WTC11 (cell line): ENCODE data around the gene AFAP1L2. TPM values are rescaled to one million over a fixed set of nuclear protein-coding genes. Genes with fewer than 3 reads are reported as not detected.

Source experiments
- ATAC-seq: fragments of 200-7000 bp; cut with Tn5 transposase; 2 replicates; pipeline ENCODE4 v1.10.0; 2021; ENCODE audit warnings: mild to moderate bottlenecking, moderate library complexity
- CTCF ChIA-PET: fragments of 300-600 bp; sonication (Branson Sonifier 250); formaldehyde crosslinking; loops from one replicate; lab custom pipeline; 2021; ENCODE audit warnings: antibody characterized with exemption; lab: Charles Lee
- POLR2A ChIA-PET: fragments of 350-600 bp; sonication (Branson Sonifier 250); formaldehyde crosslinking; loops from one replicate; lab custom pipeline; 2021; ENCODE audit warnings: antibody characterized with exemption; lab: Charles Lee
- DNase-seq: peaks from one replicate; pipeline ENCODE4 v3.0.0; 2021; ENCODE audit warnings: low spot score
- H3K27ac Mint-ChIP-seq: 2 replicates; pipeline ENCODE4 v1.8.0; 2021; ENCODE audit warnings: mixed read lengths
- H3K27me3 Mint-ChIP-seq: 2 replicates; pipeline ENCODE4 v1.8.0; 2021; ENCODE audit warnings: low read depth, mild to moderate bottlenecking, moderate library complexity, mixed read lengths
- H3K36me3 Mint-ChIP-seq: 2 replicates; pipeline ENCODE4 v1.8.0; 2021; ENCODE audit warnings: mixed read lengths
- H3K4me1 Mint-ChIP-seq: 2 replicates; pipeline ENCODE4 v1.8.0; 2022; ENCODE audit warnings: mixed read lengths
- H3K4me3 Mint-ChIP-seq: 2 replicates; pipeline ENCODE4 v1.8.0; 2021; ENCODE audit warnings: mild to moderate bottlenecking, moderate library complexity, mixed read lengths
- H3K9me3 Mint-ChIP-seq: 2 replicates; pipeline ENCODE4 v1.8.0; 2021; ENCODE audit warnings: mixed read lengths
- AFF4 ChIP-seq: sonication (generic); formaldehyde crosslinking; IDR thresholded peaks from 2 replicates; pipeline ENCODE4 v1.8.1; 2023; ENCODE audit warnings: mild to moderate bottlenecking, missing genetic modification reagents, borderline replicate concordance
- E2F4 ChIP-seq: sonication (generic); formaldehyde crosslinking; IDR thresholded peaks from 2 replicates; pipeline ENCODE4 v1.8.1; 2022; ENCODE audit warnings: low read depth, mild to moderate bottlenecking, moderate library complexity, missing genetic modification reagents, borderline replicate concordance
- E2F5 ChIP-seq: sonication (generic); formaldehyde crosslinking; IDR thresholded peaks from 2 replicates; pipeline ENCODE4 v1.8.1; 2022; ENCODE audit warnings: mild to moderate bottlenecking, moderate library complexity, missing genetic modification reagents
- HMGA2 ChIP-seq: fragments of 250-450 bp; sonication (Bioruptor Pico); IDR thresholded peaks from 2 replicates; pipeline ENCODE4 v1.4.0; 2021; ENCODE audit warnings: mild to moderate bottlenecking, moderate library complexity
- HMGXB4 ChIP-seq: sonication (generic); formaldehyde crosslinking; IDR thresholded peaks from 2 replicates; pipeline ENCODE4 v1.8.1; 2023; ENCODE audit warnings: mild to moderate bottlenecking, moderate library complexity, missing genetic modification reagents
- IRF1 ChIP-seq: sonication (generic); formaldehyde crosslinking; IDR thresholded peaks from 2 replicates; pipeline ENCODE4 v1.8.0; 2023; ENCODE audit warnings: missing genetic modification reagents
- SP1 ChIP-seq: sonication (generic); formaldehyde crosslinking; conservative IDR thresholded peaks from 2 replicates; pipeline ENCODE4 v1.8.1; 2022; ENCODE audit warnings: missing genetic modification reagents
- ZNF281 ChIP-seq: sonication (generic); formaldehyde crosslinking; IDR thresholded peaks from 2 replicates; pipeline ENCODE4 v1.8.0; 2023; ENCODE audit warnings: mild to moderate bottlenecking, missing genetic modification reagents
- ZNF396 ChIP-seq: fragments of 250-450 bp; sonication (Bioruptor Pico); IDR thresholded peaks from 2 replicates; pipeline ENCODE4 v1.8.0; 2021; ENCODE audit warnings: mild to moderate bottlenecking, moderate library complexity, borderline replicate concordance
- ZNF416 ChIP-seq: fragments of 250-450 bp; sonication (Bioruptor Pico); IDR thresholded peaks from 2 replicates; pipeline ENCODE4 v1.9.0; 2021; ENCODE audit warnings: mild to moderate bottlenecking, inconsistent platforms
- ZNF425 ChIP-seq: fragments of 250-450 bp; sonication (Bioruptor Pico); conservative IDR thresholded peaks from 2 replicates; pipeline ENCODE4 v1.9.0; 2021; ENCODE audit warnings: mild to moderate bottlenecking
- total RNA-seq: library from RNA; stranded (reverse); gene quantifications from 3 replicates; pipeline ENCODE4 v1.2.3, GENCODE V29; 2021

The AFAP1L2 gene
- total RNA-seq, 1 experiment from 2014 or later = 5.0 TPM

- H3K4me3 Mint-ChIP-seq = no peak overlapping the region
- H3K27ac Mint-ChIP-seq = no peak overlapping the region
- ChIA-PET POLR2A (no interaction called here), CTCF (interaction anchor here (1.0 kb wide), 1 partner anchor 54 kb away, joined by 4 read pairs; no protein-coding TSS in a partner anchor)
- peaks cover 19% of the 10 kb centered on the region for H3K9me3 Mint-ChIP-seq
- TF ChIP-seq ZNF416 (CRISPR knock-in tag) (no peak), HMGA2 (CRISPR knock-in tag) (no peak), IRF1 (CRISPR knock-in tag) (no peak)
- DNase-seq (no peak), ATAC-seq (no peak)
- peaks cover 19% of the 10 kb centered on the region for H3K36me3 Mint-ChIP-seq
- H3K27me3 Mint-ChIP-seq = no peaks in the 10 kb centered on the region
- 0 out of 2 replicates have a peak, but pooled peaks cover 3% of the 10 kb centered on the region for H3K4me1 Mint-ChIP-seq
Measured at GRCh38 chr10:114250236-114250635, 154.1 kb downstream of the AFAP1L2 start.

GRCh38 chr10:114246679-114247305 is 157.5 kb downstream of the AFAP1L2 start:
- CTCF ChIA-PET = no interaction called here
- no peak overlapping the region for H3K27ac Mint-ChIP-seq
- H3K27me3 Mint-ChIP-seq = no peaks in the 10 kb centered on the region
- TF ChIP-seq SP1 (CRISPR knock-in tag) (no peak), ZNF281 (CRISPR knock-in tag) (no peak), E2F4 (CRISPR knock-in tag) (no peak)
- 0 out of 2 replicates have a peak, but pooled peaks cover 6% of the 10 kb centered on the region for H3K9me3 Mint-ChIP-seq
- ATAC-seq = no peak
- H3K4me3 Mint-ChIP-seq = no peak overlapping the region
- POLR2A ChIA-PET = no interaction called here
- no peak for DNase-seq
- H3K4me1 Mint-ChIP-seq = peaks cover 16% of the 10 kb centered on the region
- no peaks in the 10 kb centered on the region for H3K36me3 Mint-ChIP-seq

- H3K4me3 Mint-ChIP-seq = no peak overlapping the region
- H3K36me3 Mint-ChIP-seq = no peaks in the 10 kb centered on the region
- POLR2A ChIA-PET = no interaction called here
- H3K27ac Mint-ChIP-seq = no peak overlapping the region
- DNase-seq (no peak), ATAC-seq (no peak)
- H3K9me3 Mint-ChIP-seq = 0 out of 2 replicates have a peak, but pooled peaks cover 6% of the 10 kb centered on the region
- CTCF ChIA-PET = interaction anchor here (0.9 to 1.6 kb wide), 3 partner anchors 59 to 214 kb away, joined by 3 to 5 read pairs (median 3); partner anchors contain the start of gene CCDC186
- peaks cover 20% of the 10 kb centered on the region for H3K4me1 Mint-ChIP-seq
- peaks cover 11% of the 10 kb centered on the region for H3K27me3 Mint-ChIP-seq
- no peak for TF ChIP-seq HMGXB4 (CRISPR knock-in tag)
- TF ChIP-seq AFF4 (CRISPR knock-in tag) = no peak
- TF ChIP-seq ZNF425 (CRISPR knock-in tag) = no peak
- TF ChIP-seq E2F5 (CRISPR knock-in tag) = no peak
- no peak for TF ChIP-seq ZNF396 (CRISPR knock-in tag)
- no peak for TF ChIP-seq ZNF281 (CRISPR knock-in tag)
Measured at GRCh38 chr10:114245121-114245791, 159.0 kb downstream of the AFAP1L2 start.
